ENCODE data around the gene ERBB4.
"Not testable (repeated sequence)": the region's sequence is repeated elsewhere in the genome, so short reads cannot be mapped to it uniquely, and the experiment has no call there.

The ERBB4 gene

DNA sequence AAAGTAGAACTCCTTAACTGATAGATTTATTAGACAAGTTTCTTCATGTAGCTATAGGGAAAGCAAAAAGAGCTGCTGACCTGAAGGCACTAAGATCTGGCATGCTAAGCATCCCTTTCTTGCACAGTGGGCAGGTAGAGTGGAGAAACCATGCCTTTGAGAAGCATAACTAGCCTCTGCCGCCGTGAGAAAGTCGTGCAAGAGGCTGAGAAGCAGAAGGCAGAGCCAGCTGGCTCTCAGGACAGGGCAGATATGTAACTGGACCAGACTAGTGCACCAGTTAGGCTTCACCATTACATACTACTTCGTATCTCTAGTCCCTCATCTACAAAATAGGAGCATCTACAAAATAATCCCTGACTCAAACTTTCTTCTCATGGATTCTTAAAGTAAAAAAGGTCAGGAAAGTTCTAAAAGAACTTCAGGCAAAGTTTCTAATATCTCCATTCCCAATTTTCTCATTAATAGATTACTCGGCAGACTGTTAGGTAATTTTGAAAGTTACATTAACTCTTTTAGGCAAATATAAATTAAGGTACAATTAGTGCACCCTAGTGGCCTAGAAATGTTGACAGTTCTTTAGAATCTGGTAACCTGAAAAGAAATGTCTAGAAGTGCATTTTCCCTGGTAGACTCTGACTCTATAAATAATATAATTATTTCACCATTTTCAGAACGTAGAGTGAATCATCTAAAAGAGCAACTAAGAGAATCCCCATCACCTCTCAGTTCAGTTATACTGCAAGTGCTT lies 10.3 kb downstream of the ERBB4 start:
- DNase-seq (ENCODE audit: low read depth in 2 of 2): no peak

DNA sequence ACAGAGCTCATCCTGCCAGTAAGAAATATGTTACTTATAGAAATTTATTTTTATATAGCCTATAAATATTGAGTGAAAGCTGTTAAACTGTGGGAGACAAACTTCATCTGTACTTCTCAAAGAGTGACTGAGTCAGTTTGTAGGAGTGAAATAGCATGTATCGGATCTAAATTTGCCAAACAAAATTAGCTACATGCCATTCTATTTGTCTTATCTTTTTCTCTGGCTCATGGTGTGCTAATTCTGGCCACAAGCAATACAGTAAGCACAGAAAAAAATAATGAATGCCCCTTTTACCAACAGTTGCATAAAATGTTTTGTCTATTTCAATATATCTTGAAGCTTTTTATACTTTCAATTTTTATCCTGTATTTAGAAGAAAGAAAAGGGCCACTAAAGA lies 12.5 kb downstream of the ERBB4 start:
- no peak for DNase-seq (ENCODE audit: low read depth in 2 of 2)

DNA sequence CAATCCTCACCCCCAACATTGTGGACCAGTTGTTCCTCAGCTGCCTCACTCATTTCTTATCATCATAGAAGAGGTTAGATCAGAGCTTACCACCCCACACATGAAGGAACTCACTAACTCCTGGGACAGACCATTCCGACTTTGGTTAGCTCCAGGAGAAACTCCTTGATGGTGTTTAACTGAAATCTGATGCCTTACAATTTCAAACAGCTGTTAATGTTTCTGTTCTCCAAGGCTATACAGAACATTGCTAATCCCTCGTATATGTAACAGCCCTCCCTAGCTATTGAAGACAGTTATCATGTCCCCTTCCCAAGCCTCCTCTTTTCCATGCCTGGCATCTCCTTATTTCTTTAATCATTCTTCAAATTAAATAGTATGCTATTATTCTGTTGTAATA lies 14.8 kb downstream of the ERBB4 start:
- DNase-seq (ENCODE audit: low read depth in 2 of 2): no peak

DNA sequence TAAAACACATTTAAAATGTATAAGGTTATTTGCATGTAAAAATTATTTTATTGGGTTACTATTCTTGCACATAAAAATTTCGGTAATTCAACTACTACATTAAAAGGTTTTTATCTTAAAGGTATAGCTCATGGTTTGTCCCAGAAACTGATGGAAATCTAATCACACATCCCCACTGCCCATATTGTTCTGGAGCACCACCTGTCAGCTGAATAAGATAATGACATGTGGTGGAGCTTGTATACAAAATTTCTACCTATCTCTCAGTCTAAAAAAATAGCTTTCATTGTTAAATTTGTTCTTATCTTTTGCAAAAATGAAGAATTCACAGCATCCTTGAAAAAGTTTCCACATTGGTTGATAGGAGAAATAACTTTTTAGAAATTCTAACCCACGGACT lies 18.3 kb downstream of the ERBB4 start:
- DNase-seq (ENCODE audit: low read depth in 2 of 2): no peak

DNA sequence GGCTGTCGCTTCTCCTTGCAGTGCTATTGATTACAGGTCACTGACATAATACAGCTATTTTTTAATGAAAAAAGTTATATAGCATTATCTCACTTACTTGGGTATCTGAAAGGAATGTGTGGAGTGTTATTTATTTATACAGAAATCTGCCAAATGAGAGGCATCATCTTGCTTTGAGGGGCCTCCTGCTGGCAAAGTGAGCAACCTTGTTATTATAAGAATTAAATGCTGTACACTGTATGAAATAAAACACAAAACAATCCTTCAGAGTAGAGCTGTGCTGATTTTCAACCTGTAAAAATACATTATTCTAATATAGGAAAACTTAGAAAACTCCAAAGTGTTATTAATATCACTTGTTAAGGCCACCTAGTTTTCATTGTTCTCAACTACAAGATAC lies 20.9 kb downstream of the ERBB4 start:
- no peak for DNase-seq (ENCODE audit: low read depth in 2 of 2)

DNA sequence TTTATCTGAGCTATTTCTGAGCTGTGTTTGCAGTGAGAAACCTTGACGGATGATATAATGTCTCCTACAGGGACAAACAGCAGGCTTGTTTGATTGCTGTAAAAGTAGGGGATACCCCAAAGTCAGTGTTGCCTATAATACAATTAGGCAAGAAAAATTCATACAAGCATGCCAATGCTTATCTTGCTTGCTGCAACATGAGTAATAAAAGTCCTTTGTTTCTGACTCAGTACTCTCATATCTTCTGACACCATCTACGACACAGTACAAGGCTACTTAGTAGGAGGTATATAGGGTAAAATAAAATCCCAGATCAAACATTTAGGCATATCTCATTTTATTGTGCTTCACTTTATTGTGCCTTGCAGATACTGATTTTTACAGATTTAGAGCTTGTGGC lies 33.0 kb downstream of the ERBB4 start:
- no peak for DNase-seq (ENCODE audit: low read depth in 2 of 2)

DNA sequence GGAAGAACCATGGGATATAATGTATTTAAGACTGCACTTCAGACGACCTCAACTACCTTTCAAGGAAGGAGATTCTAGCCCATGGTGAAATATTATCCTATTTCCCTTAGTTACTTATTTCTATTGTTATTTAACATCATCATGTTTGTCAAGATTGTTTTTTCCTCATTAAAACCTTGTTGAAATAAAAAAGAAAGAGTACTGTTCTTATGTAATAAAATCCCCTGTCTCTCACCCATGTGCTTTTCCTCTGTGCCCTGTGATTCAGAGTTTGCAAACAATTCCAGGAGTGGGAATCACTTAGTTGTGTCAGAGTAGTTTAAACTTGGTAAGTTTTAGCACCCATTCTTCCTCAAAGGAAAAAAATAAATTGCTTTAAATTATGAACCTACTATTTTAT lies 43.6 kb downstream of the ERBB4 start:
- no peak for DNase-seq (ENCODE audit: low read depth in 2 of 2)

DNA sequence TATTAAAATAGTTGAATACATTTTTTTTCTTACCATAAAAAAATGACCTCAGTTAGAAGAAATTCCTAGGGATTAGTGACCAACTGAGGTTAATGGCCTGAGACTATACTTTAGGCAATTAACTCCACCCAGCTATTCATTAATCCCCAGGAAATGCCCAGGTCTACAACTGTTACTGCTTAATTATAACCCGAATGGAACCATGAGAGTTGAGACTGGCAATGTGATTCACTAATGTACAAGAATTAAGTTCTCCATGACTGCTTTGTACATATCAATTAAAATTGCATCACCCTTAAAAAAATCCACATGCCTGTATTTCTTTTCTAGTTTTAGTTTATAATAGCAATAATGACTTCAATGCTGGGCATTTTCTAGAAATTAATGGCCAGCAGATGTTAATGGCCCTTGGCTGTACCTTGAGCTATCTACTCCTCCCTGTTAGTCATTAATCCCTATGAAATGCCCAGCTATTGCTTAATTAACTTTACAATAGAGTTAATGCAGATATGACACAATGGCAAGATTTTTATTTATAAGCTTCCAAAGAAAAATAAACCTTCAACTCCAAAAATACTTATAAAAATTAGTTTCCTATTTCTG lies 44.1 kb downstream of the ERBB4 start:
- no peak for DNase-seq (ENCODE audit: low read depth in 2 of 2)

DNA sequence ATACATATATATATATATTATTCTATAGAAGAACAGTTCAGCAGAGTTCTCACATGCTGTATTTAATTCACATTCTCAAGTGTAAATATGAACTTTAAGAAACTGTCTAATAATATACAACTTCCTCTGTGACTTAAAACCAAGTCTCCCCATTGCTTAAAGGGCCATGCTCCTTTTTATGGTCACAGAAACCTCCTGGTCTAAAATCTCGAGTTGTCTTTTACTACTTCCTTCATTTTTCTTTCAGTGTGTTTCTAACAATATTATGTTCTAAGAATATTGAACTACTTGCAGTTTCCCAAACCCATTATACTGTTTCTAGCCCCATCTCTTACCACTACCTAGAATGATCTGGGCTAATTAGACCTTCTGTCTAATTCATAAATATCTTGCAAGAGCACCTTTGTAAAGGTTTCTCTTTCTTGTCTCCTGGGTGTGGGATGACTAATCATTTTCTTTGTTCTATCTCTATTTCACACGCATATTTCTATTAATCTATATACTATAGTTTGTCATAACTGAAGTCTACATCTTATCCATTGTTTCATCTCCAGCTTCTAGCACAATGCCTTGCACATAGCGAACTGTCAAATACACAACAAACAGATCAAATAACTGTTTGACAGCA lies 48.8 kb downstream of the ERBB4 start:
- no peak for DNase-seq (ENCODE audit: low read depth in 2 of 2)

DNA sequence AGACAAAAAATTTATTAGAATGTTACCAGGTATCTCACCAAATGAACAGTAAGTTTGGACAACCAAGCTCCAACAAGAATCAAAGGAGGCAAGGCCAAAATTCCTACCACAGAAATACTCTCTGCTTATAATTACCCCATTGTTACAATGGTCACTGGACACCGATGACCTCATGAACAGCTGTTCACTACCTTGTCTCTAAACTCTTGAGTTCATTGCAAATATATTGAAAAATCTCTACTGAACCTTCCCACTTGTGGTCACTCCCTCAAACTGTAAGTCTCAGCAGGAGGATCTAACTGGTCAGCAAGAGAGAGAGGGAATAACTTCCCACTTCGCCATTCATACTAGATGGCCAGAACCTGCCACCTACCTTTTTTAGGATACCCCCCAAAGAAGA lies 50.0 kb downstream of the ERBB4 start:
- no peak for DNase-seq (ENCODE audit: low read depth in 2 of 2)

DNA sequence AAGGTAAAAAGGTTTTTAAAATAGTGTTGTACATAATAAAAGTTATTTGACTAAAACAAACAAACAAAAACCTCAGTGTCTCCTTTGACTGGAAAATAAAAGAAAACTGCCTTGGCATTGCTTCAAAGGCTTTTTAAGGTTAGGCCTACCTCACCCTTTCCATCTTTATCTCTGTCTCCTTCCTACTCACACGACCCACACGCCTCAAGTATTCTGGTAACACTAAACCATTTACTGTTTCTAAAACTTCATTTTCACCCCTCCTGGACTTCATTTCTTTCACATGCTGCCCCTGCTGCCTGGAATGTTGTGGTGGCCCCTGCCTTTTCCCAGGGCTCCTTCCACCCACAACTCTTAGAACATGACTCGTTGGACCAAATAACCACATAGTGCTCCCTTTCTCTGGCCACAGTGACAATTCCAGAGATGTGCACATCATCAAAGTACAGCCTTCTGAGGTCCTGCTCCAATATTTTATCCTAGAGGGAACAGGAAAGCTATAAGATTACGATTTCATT lies 54.0 kb downstream of the ERBB4 start:
- no peak for DNase-seq (ENCODE audit: low read depth in 2 of 2)

DNA sequence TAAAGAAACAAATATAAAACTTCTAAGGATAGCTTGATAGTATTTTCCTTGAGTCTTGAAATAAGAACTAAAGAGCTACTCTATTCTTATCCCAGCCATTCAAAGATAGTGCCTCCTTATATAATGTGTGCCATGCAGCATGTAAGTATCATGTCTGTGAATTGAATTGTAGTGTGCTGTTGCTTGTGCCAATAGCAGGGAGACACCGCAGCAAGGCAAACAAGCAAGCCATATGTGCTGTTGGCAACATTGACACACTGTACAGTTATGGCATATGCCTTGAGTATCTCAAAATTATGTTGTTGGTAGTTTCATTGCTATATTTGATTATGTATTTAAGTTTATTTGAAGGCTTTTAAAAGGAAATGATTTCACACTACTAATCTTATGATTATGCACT lies 58.2 kb downstream of the ERBB4 start:
- no peak for DNase-seq (ENCODE audit: low read depth in 2 of 2)

DNA sequence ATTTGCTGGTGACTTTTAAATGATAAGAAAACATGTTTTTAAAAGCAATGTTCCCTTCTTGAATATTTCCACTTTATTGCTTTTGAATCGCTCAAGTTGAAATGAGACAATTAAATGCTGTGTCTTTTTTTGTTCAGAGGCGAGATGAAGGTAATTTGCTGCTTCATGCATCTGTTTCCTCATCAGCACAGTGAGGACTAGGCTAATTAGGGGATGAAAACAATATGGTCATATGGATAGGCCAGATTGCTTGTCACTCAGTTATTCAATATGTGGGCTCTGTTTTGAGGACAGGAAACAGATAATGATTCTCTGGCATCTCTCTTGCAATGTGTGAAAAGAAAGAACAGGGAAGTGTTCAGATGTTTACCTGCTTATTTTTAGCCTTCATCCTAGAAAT lies 61.0 kb downstream of the ERBB4 start:
- no peak for DNase-seq (ENCODE audit: low read depth in 2 of 2)

DNA sequence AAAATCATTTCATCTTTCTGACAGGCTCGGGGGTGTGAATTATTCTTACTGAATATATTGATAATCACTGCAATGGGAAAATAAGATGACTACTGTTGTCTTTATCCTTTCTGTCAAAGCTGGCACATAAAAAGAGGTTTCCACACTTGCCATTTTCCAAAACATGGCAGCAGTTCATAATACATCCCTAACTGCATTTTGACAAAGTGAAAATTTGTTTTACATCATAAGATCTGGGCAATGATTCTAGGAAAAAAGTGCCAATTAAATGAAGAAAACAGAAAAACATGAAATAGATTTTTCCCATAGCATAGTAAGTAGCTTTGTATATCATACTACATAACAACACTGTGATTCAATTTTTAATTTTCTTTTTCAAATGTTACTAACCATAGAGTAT lies 65.4 kb downstream of the ERBB4 start:
- no peak for DNase-seq (ENCODE audit: low read depth in 2 of 2)

DNA sequence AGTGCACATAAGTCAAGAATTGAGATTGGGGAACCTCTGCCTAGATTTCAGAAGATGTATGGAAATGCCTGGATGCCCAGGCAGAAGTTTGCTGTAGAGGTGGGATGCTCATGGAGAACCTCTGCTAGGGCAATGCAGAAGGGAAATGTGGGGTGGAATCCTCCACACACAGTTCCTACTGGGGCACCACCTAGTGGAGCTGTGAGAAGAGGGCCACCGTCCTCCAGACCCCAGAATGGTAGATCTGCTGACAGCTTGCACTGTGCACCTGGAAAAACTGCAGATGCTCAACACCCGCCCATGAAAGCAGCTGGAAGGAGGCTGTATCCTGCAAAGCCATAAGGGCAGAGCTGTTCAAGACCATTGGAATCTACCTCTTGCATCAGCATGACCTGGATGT lies 71.1 kb downstream of the ERBB4 start:
- DNase-seq (ENCODE audit: low read depth in 2 of 2): not testable (repeated sequence)

DNA sequence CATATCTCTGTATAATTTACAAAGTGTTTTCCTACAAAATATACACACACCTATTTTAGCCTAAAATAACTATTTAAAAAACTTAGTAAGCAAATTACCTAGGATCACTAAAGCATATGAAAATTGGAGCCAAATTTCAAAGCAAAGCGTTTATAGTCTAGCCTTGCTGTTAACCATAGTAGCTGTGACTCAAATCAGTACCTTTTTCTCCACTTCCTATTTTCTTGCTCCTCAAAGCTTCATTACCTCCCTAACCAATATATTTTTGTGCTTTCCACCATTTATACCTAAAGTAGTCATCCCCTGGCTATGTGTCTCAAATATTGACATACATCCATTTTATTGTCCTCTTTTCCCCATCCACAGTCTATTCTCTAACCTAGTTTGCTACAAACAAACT lies 73.1 kb downstream of the ERBB4 start:
- DNase-seq (ENCODE audit: low read depth in 2 of 2): no peak

DNA sequence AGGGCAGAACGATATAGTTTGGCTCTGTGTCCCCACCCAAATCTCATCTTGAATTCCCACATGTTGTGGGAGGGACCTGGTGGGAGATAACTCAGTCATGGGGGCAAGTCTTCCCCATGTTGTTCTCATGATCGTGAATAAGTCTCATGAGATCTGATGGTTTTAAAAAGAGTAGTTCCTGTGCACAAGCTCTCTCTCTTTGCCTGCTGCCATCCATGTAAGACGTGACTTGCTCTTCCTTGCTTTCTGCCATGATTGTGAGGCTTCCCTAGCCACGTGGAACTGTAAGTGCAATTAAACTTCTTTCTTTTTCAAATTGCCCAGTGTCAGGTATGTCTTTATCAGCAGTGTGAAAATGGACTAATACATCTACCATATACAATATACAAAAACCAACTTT lies 76.9 kb downstream of the ERBB4 start:
- not testable (repeated sequence) for DNase-seq (ENCODE audit: low read depth in 2 of 2)

DNA sequence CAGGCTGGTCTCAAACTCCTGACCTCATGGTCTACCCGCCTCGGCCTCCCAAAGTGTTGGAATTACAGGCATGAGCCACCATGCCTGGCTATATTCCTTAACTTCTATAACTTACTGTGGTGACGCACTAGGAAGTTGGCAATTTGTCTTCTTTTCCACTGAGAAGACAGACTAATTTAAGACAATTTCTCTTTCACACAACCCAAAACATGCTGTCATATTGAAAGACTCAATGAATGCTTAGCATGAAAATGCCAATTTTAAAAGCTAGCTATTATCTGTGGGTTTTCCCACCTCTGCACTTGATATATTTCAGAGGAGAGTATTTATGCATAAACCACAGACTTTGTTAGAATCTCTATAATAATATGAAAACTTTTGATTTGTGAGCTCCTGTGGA lies 84.5 kb downstream of the ERBB4 start:
- DNase-seq (ENCODE audit: low read depth in 2 of 2): no peak

DNA sequence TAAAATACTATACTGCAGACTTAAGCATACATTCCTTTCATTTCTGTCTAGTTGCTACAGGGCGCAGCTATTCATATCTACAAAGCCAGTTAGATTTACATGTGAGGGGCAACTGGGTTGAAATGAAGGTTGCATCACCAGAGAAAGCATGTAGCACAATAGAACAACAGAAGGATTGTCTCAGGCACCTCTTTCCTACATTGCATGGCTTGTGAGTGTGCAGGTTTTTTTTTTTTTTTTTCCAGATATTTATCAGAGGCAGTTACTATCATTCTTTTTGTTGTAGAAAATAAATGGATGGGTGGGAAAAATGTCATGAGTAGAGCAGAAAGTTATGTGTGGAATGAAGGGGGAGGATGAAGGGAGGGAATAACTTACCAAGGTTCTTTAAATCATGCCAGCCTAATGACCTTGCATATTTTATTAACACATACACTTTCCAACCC lies 86.8 kb downstream of the ERBB4 start:
- no peak for DNase-seq (ENCODE audit: low read depth in 2 of 2)

DNA sequence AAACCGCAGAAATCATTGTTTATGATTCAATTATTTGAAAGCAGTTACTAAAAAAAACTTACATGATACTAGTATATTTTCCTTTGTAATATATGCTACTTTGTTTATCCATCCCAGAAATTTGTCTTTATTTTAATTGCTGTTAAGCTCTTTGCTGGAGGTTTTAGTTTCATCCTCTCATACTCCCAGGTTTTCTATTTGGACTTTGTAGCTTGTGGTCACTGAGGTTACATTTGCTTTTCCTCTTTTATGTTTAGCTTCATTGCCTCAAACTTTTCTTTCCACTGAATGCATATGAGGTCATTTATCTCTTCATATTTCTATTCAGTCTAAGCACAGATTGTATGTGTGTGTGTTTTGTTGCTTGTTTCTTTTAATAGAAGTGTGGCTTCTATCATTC lies 89.9 kb downstream of the ERBB4 start:
- DNase-seq (ENCODE audit: low read depth in 2 of 2): no peak

DNA sequence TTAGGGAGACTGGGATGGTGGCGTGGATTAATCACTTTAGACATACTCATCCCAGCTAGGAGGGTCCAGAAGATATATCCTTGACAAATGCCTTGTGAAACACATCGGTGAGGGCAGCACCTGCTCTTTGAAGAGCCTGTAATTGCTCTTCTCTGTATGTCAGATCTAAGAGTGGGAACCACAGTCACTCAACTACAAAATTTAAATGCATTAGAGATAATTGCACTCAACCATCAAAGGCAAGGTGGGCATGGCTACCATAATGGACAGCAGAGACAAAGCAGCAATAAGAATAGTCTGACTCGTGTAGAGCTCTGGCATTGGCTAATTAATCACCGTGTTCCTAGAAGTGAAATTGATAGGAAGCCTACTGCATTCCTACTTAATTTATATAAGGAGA lies 96.8 kb downstream of the ERBB4 start:
- no peak for DNase-seq (ENCODE audit: low read depth in 2 of 2)

DNA sequence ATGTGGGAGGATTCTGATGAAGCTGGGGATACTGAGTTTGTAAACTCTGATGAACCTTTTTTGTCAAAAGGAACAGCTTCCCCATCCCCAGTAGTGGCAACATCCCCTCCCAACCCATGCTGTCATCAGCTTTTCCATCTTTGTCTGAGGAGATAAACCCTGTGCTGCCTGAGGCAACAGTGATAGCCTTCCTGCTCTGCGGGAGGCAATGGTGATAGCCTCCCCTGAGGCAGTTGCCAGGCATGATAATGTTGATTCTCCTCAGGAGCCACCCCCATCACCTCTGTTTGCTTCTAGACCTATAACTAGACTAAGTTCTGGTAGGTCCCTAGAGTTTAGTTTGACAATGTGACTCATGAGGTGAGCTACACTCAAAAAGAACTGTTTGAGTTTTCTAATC lies 97.5 kb downstream of the ERBB4 start:
- no peak for DNase-seq (ENCODE audit: low read depth in 2 of 2)
